Measurements from ENCODE around the gene JPH2. TPM values are rescaled to one million over a fixed set of nuclear protein-coding genes. Genes with fewer than 3 reads are reported as not detected.

Gene JPH2
- total RNA-seq, 1 experiment from 2014 or later = 15.8 TPM

DNA sequence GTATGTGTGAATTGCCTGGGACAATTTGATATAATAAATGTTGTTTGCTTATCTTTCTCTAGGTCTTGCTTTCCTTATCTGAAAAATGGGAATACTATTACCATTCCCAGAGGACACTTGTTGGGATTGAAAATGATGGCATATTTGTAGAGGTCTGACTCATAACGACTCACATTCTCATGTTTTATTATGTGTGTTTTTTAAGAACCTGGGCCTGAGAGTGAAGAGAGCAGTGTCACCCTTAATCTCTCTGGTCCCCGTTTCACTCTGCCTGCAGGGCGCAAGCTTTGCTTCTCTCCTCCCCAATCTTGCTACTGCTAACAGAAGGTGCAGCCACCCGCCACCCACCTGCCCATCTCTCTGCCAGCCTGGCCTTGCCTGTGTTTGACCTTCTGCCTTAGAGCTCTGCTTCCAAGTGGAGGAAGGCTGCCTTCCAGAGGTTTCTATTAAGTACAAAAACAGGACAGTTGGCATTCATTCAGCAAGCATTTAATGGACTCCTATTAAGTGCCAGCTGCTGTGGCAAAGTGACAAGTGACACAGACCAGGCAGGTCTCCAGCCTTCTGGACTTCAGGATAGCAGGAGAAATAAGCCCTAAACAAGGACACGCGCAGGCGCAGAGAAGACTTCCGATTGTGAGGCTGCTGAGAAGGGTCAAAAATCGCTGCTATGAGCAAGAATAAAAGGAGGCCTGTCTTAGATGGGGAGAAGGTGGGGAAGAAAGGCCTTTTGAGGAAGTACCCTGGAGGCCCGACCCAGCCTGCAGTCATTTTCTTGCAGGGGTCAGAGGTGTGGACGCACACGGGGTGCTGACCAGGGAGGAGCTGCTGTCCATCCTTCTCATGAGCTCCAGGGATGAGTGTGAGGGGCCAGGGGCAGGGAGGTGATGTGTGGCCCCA lies 112.5 kb downstream of the JPH2 start:
- peak overlapping the region; percentile 46 for H2AFZ ChIP-seq (ENCODE audit: low read length)

DNA sequence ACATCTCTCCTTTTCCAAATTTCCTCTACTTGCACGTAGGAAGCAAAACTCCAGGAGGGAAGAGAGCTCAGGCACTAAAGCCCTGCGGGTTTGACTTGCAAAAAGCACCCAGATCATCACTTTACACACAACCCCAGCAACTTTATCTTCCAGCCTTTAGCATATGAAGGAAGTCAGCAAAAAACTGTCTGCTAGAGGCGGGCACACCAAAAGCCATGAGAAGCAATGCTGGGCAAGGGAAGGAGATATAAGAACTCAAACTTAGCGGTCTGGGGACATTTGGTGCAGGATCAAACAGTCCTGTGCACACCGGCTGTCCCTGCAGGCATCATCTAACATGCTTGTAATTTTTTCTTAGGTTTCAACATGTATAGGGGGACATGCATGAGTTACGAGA lies 113.3 kb downstream of the JPH2 start:
- Histone ChIP-seq H3K4me2 (ENCODE audit: low read length) (no peak overlapping the region), H3K9me2 (replicated peaks; ENCODE audit: low read length) (no peaks in the 10 kb centered on the region), H3F3A (ENCODE audit: low read length, unreplicated experiment) (no peaks in the 10 kb centered on the region), H3K27ac (ENCODE audit: low read length) (no peak overlapping the region), H3K9ac (ENCODE audit: low read length) (no peak overlapping the region), H4K20me1 (ENCODE audit: low read length) (no peaks in the 10 kb centered on the region), H3K4me1 (ENCODE audit: insufficient read depth, low read length) (peaks cover 17% of the 10 kb centered on the region), H3K27me3 (ENCODE audit: low read length) (no peaks in the 10 kb centered on the region), H2AFZ (ENCODE audit: low read length) (no peak overlapping the region), H3K36me3 (ENCODE audit: low read depth, low read length) (no peaks in the 10 kb centered on the region), H3K4me3 (ENCODE audit: low read length) (no peak overlapping the region), H3K79me2 (ENCODE audit: low read length) (no peaks in the 10 kb centered on the region), H3K9me3 (ENCODE audit: low read length) (no peaks in the 10 kb centered on the region)
- CTCF ChIA-PET = interaction anchor here (1.0 kb wide), 1 partner anchor 229 kb away, joined by 3 read pairs; no protein-coding TSS in a partner anchor
- BruUV-seq (replicated peaks) = no TSS peak
- no peak for ATAC-seq
- POLR2A ChIA-PET (ENCODE audit: unreplicated experiment) = no interaction called here
- DNase-seq = no peak
- intact Hi-C loops (cut with micrococcal nuclease) = no loop called here
- no peak for TF ChIP-seq EZH2 (IDR thresholded peaks at IDR 0.05; ENCODE audit: low read length, unreplicated experiment)
- no peak for TF ChIP-seq EZH2phosphoT487 (IDR thresholded peaks at IDR 0.05; ENCODE audit: borderline replicate concordance, low read length)
- TF ChIP-seq, protein P1, sequence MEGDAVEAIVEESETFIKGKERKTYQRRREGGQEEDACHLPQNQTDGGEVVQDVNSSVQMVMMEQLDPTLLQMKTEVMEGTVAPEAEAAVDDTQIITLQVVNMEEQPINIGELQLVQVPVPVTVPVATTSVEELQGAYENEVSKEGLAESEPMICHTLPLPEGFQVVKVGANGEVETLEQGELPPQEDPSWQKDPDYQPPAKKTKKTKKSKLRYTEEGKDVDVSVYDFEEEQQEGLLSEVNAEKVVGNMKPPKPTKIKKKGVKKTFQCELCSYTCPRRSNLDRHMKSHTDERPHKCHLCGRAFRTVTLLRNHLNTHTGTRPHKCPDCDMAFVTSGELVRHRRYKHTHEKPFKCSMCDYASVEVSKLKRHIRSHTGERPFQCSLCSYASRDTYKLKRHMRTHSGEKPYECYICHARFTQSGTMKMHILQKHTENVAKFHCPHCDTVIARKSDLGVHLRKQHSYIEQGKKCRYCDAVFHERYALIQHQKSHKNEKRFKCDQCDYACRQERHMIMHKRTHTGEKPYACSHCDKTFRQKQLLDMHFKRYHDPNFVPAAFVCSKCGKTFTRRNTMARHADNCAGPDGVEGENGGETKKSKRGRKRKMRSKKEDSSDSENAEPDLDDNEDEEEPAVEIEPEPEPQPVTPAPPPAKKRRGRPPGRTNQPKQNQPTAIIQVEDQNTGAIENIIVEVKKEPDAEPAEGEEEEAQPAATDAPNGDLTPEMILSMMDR (conservative IDR thresholded peaks at IDR 0.05; ENCODE audit: low read depth, low read length) = no peak

More for the DNA sequence above, 112.5 kb downstream of the JPH2 start:
- Histone ChIP-seq H3K4me2 (ENCODE audit: low read length) (peak overlapping the region; percentile 65), H3F3A (ENCODE audit: low read length, unreplicated experiment) (no peaks in the 10 kb centered on the region), H3K9me2 (replicated peaks; ENCODE audit: low read length) (no peaks in the 10 kb centered on the region), H3K9me3 (ENCODE audit: low read length) (no peaks in the 10 kb centered on the region), H3K9ac (ENCODE audit: low read length) (no peak overlapping the region), H3K79me2 (ENCODE audit: low read length) (no peaks in the 10 kb centered on the region), H4K20me1 (ENCODE audit: low read length) (no peaks in the 10 kb centered on the region), H3K27me3 (ENCODE audit: low read length) (no peaks in the 10 kb centered on the region), H3K36me3 (ENCODE audit: low read depth, low read length) (no peaks in the 10 kb centered on the region), H3K4me3 (ENCODE audit: low read length) (no peak overlapping the region), H3K4me1 (ENCODE audit: insufficient read depth, low read length) (peaks cover 17% of the 10 kb centered on the region), H3K27ac (ENCODE audit: low read length) (peak overlapping the region; percentile 13)
- BruUV-seq (replicated peaks) = no TSS peak
- CTCF ChIA-PET = interaction anchor here (1.0 kb wide), 1 partner anchor 230 kb away, joined by 3 read pairs; no protein-coding TSS in a partner anchor
- intact Hi-C loops (cut with micrococcal nuclease) = no loop called here
- peak; percentile 93 for ATAC-seq
- POLR2A ChIA-PET (ENCODE audit: unreplicated experiment) = no interaction called here
- TF ChIP-seq, protein P1 (conservative IDR thresholded peaks at IDR 0.05; ENCODE audit: low read depth, low read length) = no peak
- no peak for TF ChIP-seq EZH2phosphoT487 (IDR thresholded peaks at IDR 0.05; ENCODE audit: borderline replicate concordance, low read length)
- no peak for TF ChIP-seq EZH2 (IDR thresholded peaks at IDR 0.05; ENCODE audit: low read length, unreplicated experiment)
- DNase-seq = peak; percentile 86

Measured in PC-3 (cell line).